Head of caudate nucleus (tissue), 42 donors: ENCODE results near the gene ATG101.

Experiments
- DNase-seq, 42 donors: peaks; one replicate each; pipeline versions ENCODE4 v3.0.0 to v3.0.0-alpha.2; 2020 to 2021; ENCODE audit warnings: mixed read lengths in 7 of 42
- intact Hi-C: fragments of 100-400 bp; cut with DNase I; formaldehyde crosslinking; loops from one replicate; pipeline ENCODE4 v1.15.0; 2022

Gene ATG101

GRCh38 chr12:52120951-52121823 is 51.4 kb downstream of the ATG101 start:
- no peak for DNase-seq
- intact Hi-C loops: no loop called here

GRCh38 chr12:52121824-52122539 is 52.2 kb downstream of the ATG101 start:
- DNase-seq: peak; percentile 41 to 88 (median 70)
- intact Hi-C loops: no loop called here

DNA sequence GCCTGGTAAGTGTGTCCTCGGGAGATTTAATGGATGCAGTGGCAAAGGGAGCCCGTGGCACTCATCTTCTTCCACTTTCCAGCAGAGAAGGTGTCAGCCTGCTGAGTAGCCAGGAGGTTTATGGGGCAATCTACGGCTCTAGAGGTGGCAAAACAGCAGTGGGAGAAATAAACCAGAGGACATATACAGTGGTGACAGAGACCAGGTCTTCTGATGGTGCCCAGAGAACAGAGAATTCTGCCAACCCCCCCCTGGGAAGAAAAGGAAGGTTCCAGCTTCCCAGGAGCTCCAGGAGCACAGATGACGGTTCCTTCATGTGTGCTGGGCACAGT is 52.7 kb downstream of the ATG101 start:
- no peak for DNase-seq

GRCh38 chr12:52122904-52123303 is 53.1 kb downstream of the ATG101 start:
- DNase-seq: no peak
- intact Hi-C loops: no loop called here

More for the DNA sequence above, 52.7 kb downstream of the ATG101 start:
- intact Hi-C loops: no loop called here

DNA sequence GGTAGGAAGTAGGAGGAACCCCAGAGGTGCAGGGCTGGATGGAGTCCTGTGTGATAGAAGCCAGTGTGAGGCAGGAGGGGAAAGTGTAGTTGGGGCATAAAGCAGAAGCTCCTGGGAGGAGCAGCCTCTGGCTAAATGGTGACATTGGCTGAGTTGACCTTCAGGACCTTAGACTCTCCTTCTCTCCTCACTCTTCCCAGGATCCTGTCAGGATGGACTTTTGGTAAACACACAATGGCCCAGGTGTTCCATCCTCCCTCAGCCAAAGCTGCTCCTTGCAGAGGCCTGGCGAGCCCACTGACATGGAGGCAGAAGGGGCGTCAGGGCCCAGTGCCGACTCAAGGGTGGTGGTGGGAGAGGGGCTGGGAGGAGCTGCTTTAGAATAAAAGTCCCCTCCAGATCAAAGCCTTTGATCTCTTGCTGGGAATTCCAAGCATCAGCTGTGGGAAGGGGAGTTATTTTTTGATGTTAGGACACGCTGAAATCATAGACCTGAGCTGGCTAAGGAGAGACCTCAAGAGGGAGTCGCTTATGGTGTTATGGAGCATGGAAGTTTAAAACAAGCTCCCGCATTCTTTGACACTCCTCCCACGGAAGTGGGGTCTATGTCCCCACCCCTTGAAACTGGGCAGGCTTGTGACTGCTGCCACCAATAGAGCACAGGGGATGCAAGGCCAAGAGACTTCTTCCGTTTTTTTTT is 53.9 kb downstream of the ATG101 start:
- DNase-seq: no peak
- intact Hi-C loops: no loop called here

DNA sequence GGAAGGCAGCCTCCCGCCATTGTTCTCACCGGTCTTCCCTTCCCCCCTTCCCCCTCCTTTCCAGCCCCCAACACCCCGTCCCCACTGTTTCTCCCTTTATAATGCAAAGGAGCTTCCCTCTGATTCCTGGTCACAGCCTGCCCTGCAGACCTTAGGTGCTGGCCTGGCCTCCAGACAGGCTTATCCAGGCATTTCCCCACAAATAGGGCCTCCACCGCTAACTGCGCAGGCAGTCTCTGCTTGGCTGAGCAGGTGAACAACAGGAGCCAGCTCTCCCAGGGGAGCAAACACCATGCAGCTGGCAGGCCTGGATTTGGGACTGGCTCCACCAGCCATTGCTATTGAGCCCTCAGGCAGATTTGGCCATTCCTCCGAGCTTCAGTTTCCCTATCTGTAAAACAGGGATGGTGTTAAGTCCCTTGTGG is 55.7 kb downstream of the ATG101 start:
- intact Hi-C loops: no loop called here

GRCh38 chr12:52126050-52126604 is 56.3 kb downstream of the ATG101 start:
- intact Hi-C loops: no loop called here
- peak in 2 of 42 donors; percentile 1 to 22 for DNase-seq

More for the DNA sequence above, 55.7 kb downstream of the ATG101 start:
- DNase-seq: peak in 2 of 42 donors; percentile 6 to 15
